Measurements from ENCODE around the gene SACM1L. TPM values are rescaled to one million over a fixed set of nuclear protein-coding genes. Genes with fewer than 3 reads are reported as not detected.

SACM1L gene
- total RNA-seq, 4 donors from 2014 or later: 33.2 to 37.4 (median 36.2) TPM

- H3K9me3 ChIP-seq: no peaks in the 10 kb centered on the region
- H3K36me3 ChIP-seq: peaks cover 0 to 34% (median 33%) of the 10 kb centered on the region in 4 donors
- H3K4me1 ChIP-seq: no peaks in the 10 kb centered on the region
- no peak overlapping the region for H3K27ac ChIP-seq (replicated peaks in 1 of 4)
- H3K4me3 ChIP-seq: no peak overlapping the region
- H3K27me3 ChIP-seq: no peaks in the 10 kb centered on the region
- no peak for TF ChIP-seq EP300 (IDR thresholded peaks at IDR 0.05)
- no peak for TF ChIP-seq POLR2AphosphoS5 (IDR thresholded peaks at IDR 0.05)
- TF ChIP-seq CTCF (IDR thresholded peaks at IDR 0.05): no peak
- no peak for TF ChIP-seq POLR2A (IDR thresholded peaks at IDR 0.05; ENCODE audit: low read depth)
- 87% methylated on average over 4 of the region's 4 CpGs for WGBS
- DNase-seq (ENCODE audit: extremely low spot score): no peak
- intact Hi-C loops (cut with DNase I): no loop called here
These were observed 60.7 kb downstream of the SACM1L start for GRCh38 chr3:45749880-45750279.

- WGBS: 90% methylated on average over 7 of the region's 7 CpGs
- DNase-seq (ENCODE audit: extremely low spot score): peak; percentile 82
These were observed 62.5 kb downstream of the SACM1L start for GRCh38 chr3:45751537-45752242.

DNA sequence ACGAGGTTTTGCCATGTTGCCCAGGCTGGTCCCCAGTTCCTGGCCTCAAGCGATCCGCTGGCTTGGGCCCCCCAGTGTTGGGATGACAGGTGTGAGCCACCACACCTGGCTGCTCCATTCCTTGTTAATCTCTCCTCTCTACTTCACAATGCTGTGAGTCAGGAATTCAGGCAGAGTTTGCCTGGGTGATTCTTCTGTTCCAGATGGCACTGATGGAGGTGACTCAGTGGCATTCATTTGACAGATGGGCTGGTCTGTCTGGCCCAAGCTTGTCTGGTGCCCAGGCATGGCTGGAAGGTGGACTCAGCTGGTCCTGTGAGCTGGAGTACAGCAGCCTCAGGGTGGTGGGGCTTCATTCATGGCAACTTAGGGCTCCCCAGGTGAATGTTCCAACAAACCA lies 63.9 kb downstream of the SACM1L start:
- WGBS: 89% methylated on average over 3 of the region's 3 CpGs
- Histone ChIP-seq H3K4me3 (no peak overlapping the region), H3K27ac (replicated peaks in 1 of 4) (no peak overlapping the region), H3K27me3 (no peaks in the 10 kb centered on the region), H3K9me3 (no peaks in the 10 kb centered on the region), H3K36me3 (peaks cover 0 to 2% (median 2%) of the 10 kb centered on the region in 4 donors), H3K4me1 (no peaks in the 10 kb centered on the region)
- intact Hi-C loops (cut with DNase I): no loop called here
- peak; percentile 86 for DNase-seq (ENCODE audit: extremely low spot score)
- no peak for TF ChIP-seq EP300 (IDR thresholded peaks at IDR 0.05)
- no peak for TF ChIP-seq POLR2A (IDR thresholded peaks at IDR 0.05; ENCODE audit: low read depth)
- TF ChIP-seq POLR2AphosphoS5 (IDR thresholded peaks at IDR 0.05): no peak
- no peak for TF ChIP-seq CTCF (IDR thresholded peaks at IDR 0.05)

More at GRCh38 chr3:45751537-45752242, 62.5 kb downstream of the SACM1L start:
- no peaks in the 10 kb centered on the region for H3K9me3 ChIP-seq
- no peaks in the 10 kb centered on the region for H3K27me3 ChIP-seq
- H3K4me1 ChIP-seq: no peaks in the 10 kb centered on the region
- no peak overlapping the region for H3K4me3 ChIP-seq
- intact Hi-C loops (cut with DNase I): no loop called here
- no peak for TF ChIP-seq CTCF (IDR thresholded peaks at IDR 0.05)
- TF ChIP-seq EP300 (IDR thresholded peaks at IDR 0.05): no peak
- TF ChIP-seq POLR2AphosphoS5 (IDR thresholded peaks at IDR 0.05): no peak
- no peak for TF ChIP-seq POLR2A (IDR thresholded peaks at IDR 0.05; ENCODE audit: low read depth)
- no peak overlapping the region for H3K27ac ChIP-seq (replicated peaks in 1 of 4)
- peaks cover 0 to 16% (median 15%) of the 10 kb centered on the region in 4 donors for H3K36me3 ChIP-seq

- WGBS: 96% methylated on average over 7 of the region's 7 CpGs
- H3K36me3 ChIP-seq: no peaks in the 10 kb centered on the region
- no peaks in the 10 kb centered on the region for H3K9me3 ChIP-seq
- no peaks in the 10 kb centered on the region for H3K4me1 ChIP-seq
- intact Hi-C loops (cut with DNase I): no loop called here
- no peaks in the 10 kb centered on the region for H3K27me3 ChIP-seq
- H3K27ac ChIP-seq (replicated peaks in 1 of 4): no peak overlapping the region
- TF ChIP-seq POLR2A (IDR thresholded peaks at IDR 0.05; ENCODE audit: low read depth): no peak
- no peak for TF ChIP-seq POLR2AphosphoS5 (IDR thresholded peaks at IDR 0.05)
- no peak for TF ChIP-seq CTCF (IDR thresholded peaks at IDR 0.05)
- no peak for TF ChIP-seq EP300 (IDR thresholded peaks at IDR 0.05)
- no peak overlapping the region for H3K4me3 ChIP-seq
- DNase-seq (ENCODE audit: extremely low spot score): no peak
These were observed 65.3 kb downstream of the SACM1L start for GRCh38 chr3:45754461-45754860.
